ENCODE measurements around the gene DYSF. TPM values are rescaled to one million over a fixed set of nuclear protein-coding genes. Genes with fewer than 3 reads are reported as not detected.

Gene DYSF
- total RNA-seq, 1 donor: 3.5 TPM

- no peak for DNase-seq (ENCODE audit: low read depth)
- no peak overlapping the region for H3K4me3 ChIP-seq (ENCODE audit: low read depth, low read length)
- TF ChIP-seq CTCF (IDR thresholded peaks at IDR 0.05; ENCODE audit: insufficient read depth, low read depth, low read length): no peak
Measured at GRCh38 chr2:71720596-71721361, 267.4 kb downstream of the DYSF start.

GRCh38 chr2:71721362-71721665 lies 268.0 kb downstream of the DYSF start:
- DNase-seq (ENCODE audit: low read depth): peak; percentile 43
- TF ChIP-seq CTCF (IDR thresholded peaks at IDR 0.05; ENCODE audit: insufficient read depth, low read depth, low read length): no peak
- H3K4me3 ChIP-seq (ENCODE audit: low read depth, low read length): no peak overlapping the region

- no peak for DNase-seq (ENCODE audit: low read depth)
- TF ChIP-seq CTCF (IDR thresholded peaks at IDR 0.05; ENCODE audit: insufficient read depth, low read depth, low read length): no peak
- H3K4me3 ChIP-seq (ENCODE audit: low read depth, low read length): no peak overlapping the region
Measured at GRCh38 chr2:71721669-71722068, 268.3 kb downstream of the DYSF start.

- no peak for DNase-seq (ENCODE audit: low read depth)
- H3K4me3 ChIP-seq (ENCODE audit: low read depth, low read length): no peak overlapping the region
- TF ChIP-seq CTCF (IDR thresholded peaks at IDR 0.05; ENCODE audit: insufficient read depth, low read depth, low read length): no peak
Measured at GRCh38 chr2:71722286-71722685, 268.9 kb downstream of the DYSF start.

GRCh38 chr2:71724793-71725192 lies 271.4 kb downstream of the DYSF start:
- no peak for TF ChIP-seq CTCF (IDR thresholded peaks at IDR 0.05; ENCODE audit: insufficient read depth, low read depth, low read length)
- no peak for DNase-seq (ENCODE audit: low read depth)
- no peak overlapping the region for H3K4me3 ChIP-seq (ENCODE audit: low read depth, low read length)

- no peak for DNase-seq (ENCODE audit: low read depth)
- no peak overlapping the region for H3K4me3 ChIP-seq (ENCODE audit: low read depth, low read length)
- no peak for TF ChIP-seq CTCF (IDR thresholded peaks at IDR 0.05; ENCODE audit: insufficient read depth, low read depth, low read length)
Measured at GRCh38 chr2:71725836-71726235, 272.5 kb downstream of the DYSF start.

GRCh38 chr2:71727562-71727961 lies 274.2 kb downstream of the DYSF start:
- DNase-seq (ENCODE audit: low read depth): no peak
- no peak for TF ChIP-seq CTCF (IDR thresholded peaks at IDR 0.05; ENCODE audit: insufficient read depth, low read depth, low read length)
- H3K4me3 ChIP-seq (ENCODE audit: low read depth, low read length): no peak overlapping the region
